Kidney (tissue), 14 donors: Measurements from ENCODE around the gene POLR1A. TPM values are rescaled to one million over a fixed set of nuclear protein-coding genes. Genes with fewer than 3 reads are reported as not detected.

Experiments
- DNase-seq, 5 donors: peaks; one replicate each; pipeline ENCODE4 v3.0.0-alpha.2; 2013 to 2020
- FAIRE-seq: peaks from 2 replicates; lab custom pipeline; 2012; peaks lifted over from hg19 to GRCh38; lab: Jason Lieb, UNC
- H3K27ac ChIP-seq, 2 donors: one replicate each; pipeline ENCODE4 v1.7.0; 2013; ENCODE audit warnings: low read depth in 2 of 2, low read length in 2 of 2, inconsistent platforms in 1 of 2
- H3K27me3 ChIP-seq: one replicate; pipeline ENCODE4 v1.7.1; 2013; ENCODE audit warnings: low read length, inconsistent platforms; ENCODE audit not compliant: control insufficient read depth, insufficient read depth
- H3K36me3 ChIP-seq, 3 donors: one replicate each; pipeline versions ENCODE4 v1.7.0 to v1.7.1; 2013; ENCODE audit warnings: low read length in 3 of 3, control low read depth in 1 of 3, inconsistent platforms in 1 of 3; ENCODE audit not compliant: insufficient read depth in 3 of 3, control insufficient read depth in 2 of 3
- H3K4me1 ChIP-seq, 3 donors: one replicate each; pipeline versions ENCODE4 v1.7.0 to v1.7.1; 2013; ENCODE audit warnings: low read length in 3 of 3, inconsistent platforms in 1 of 3, low read depth in 1 of 3; ENCODE audit not compliant: control insufficient read depth in 2 of 3, insufficient read depth in 2 of 3
- H3K4me3 ChIP-seq, 3 donors: one replicate each; pipeline versions ENCODE4 v1.7.0 to v1.8.1; 2013; ENCODE audit warnings: low read length in 3 of 3, control low read depth in 1 of 3, inconsistent platforms in 1 of 3
- H3K9ac ChIP-seq, 3 donors: one replicate each; pipeline versions ENCODE4 v1.7.0 to v1.7.1; 2013; ENCODE audit warnings: low read length in 3 of 3, control low read depth in 1 of 3, inconsistent platforms in 1 of 3
- H3K9me3 ChIP-seq, 3 donors: one replicate each; pipeline versions ENCODE4 v1.7.0 to v1.7.1; 2013; ENCODE audit warnings: low read length in 3 of 3, control low read depth in 1 of 3, inconsistent platforms in 1 of 3; ENCODE audit not compliant: control insufficient read depth in 2 of 3, insufficient read depth in 1 of 3
- CTCF ChIP-seq: IDR thresholded peaks from 3 replicates; pipeline ENCODE4 v1.5.1; 2012; ENCODE audit warnings: mild to moderate bottlenecking, moderate library complexity, borderline replicate concordance; ENCODE audit not compliant: insufficient read depth; ENCODE audit errors: extremely low read depth
- intact Hi-C: fragments of 100-400 bp; cut with DNase I; formaldehyde crosslinking; loops from one replicate; pipeline ENCODE4 v1.11.1; 2022
- polyA plus RNA-seq: library from polyadenylated mRNA; stranded (reverse); fragments of 350-450 nt; fragmentation: Illumina TruSeq; extraction: RNeasy Lipid Tissue Mini Kit (QIAGEN cat#74804); gene quantifications from one replicate; pipeline ENCODE4 v1.2.3, GENCODE V29; 2014; ENCODE audit warnings: low read depth, low replicate concordance; ENCODE audit not compliant: insufficient read depth
- total RNA-seq: library from RNA; stranded (reverse); fragmentation: NEBNext Ultra II Directional; extraction: Animal tissue kit (Norgen Biotek cat#: 25700); gene quantifications from one replicate; pipeline ENCODE4 v1.2.1, GENCODE V29; 2021
- donor health status: control.
- donor health status: control.
- donor health status: control.
- donor health status: control.
- donor health status: control.
- donor health status: DM: yes; HTN: yes; CAD: no.
- donor health status: Normal renal cell carcinoma (clear cell type).

The POLR1A gene
- total and polyA plus RNA-seq, 2 donors from 2014 or later: 3.4 to 33.7 TPM

DNA sequence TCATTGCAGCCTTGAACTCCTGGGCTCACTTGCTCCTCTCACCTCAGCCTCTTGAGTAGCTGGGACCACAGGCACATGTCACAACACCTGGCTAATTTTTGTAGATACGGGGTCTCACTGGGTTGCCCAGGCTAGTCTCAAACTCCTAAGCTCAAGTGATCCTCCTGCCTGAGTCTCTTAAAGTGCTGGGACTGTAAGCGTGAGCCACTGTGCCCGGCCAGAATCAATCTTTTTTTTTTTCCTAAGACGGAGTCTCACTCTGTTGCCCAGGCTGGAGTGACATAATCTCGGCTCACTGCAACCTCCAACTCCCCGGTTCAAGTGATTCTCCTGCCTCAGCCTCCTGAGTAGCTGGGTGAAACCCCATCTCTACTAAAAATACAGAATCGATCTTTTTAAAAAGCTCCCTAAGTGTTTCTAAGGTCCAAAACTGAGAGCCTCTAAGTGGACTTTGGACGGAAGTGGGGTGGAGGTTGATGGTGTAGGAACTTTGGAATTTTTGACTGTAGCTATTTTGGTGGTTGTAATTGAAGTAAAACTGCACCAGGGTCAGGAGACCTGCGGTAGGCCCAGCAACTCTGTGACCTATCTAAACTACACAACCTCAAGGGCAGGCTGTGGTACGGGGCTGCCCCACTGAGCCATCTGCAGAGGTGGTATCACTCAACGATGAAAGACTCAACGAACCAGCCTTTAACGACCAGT is 82.9 kb downstream of the POLR1A start:
- H3K9ac ChIP-seq: no peak overlapping the region
- H3K4me3 ChIP-seq: no peak overlapping the region
- TF ChIP-seq CTCF: no peak
- peaks cover 0 to 4% (median 0%) of the 10 kb centered on the region in 3 donors for H3K4me1 ChIP-seq
- peaks cover 0 to 8% (median 8%) of the 10 kb centered on the region in 3 donors for H3K36me3 ChIP-seq
- H3K27ac ChIP-seq: no peak overlapping the region
- intact Hi-C loops: no loop called here
- DNase-seq: no peak
- no peaks in the 10 kb centered on the region for H3K27me3 ChIP-seq
- FAIRE-seq: no peak
- no peaks in the 10 kb centered on the region for H3K9me3 ChIP-seq

- H3K4me3 ChIP-seq: no peak overlapping the region
- TF ChIP-seq CTCF: no peak
- intact Hi-C loops: no loop called here
- H3K9me3 ChIP-seq: no peaks in the 10 kb centered on the region
- peaks cover 0 to 4% (median 0%) of the 10 kb centered on the region in 3 donors for H3K4me1 ChIP-seq
- no peak for DNase-seq
- FAIRE-seq: no peak
- no peaks in the 10 kb centered on the region for H3K27me3 ChIP-seq
- no peak overlapping the region for H3K27ac ChIP-seq
- peaks cover 0 to under 1% (median 0%) of the 10 kb centered on the region in 3 donors for H3K36me3 ChIP-seq
- H3K9ac ChIP-seq: no peak overlapping the region
These were observed 84.0 kb downstream of the POLR1A start for GRCh38 chr2:86021396-86022378.

- H3K27me3 ChIP-seq: no peaks in the 10 kb centered on the region
- no peaks in the 10 kb centered on the region for H3K9me3 ChIP-seq
- no peak overlapping the region for H3K27ac ChIP-seq
- H3K4me3 ChIP-seq: no peak overlapping the region
- no peak for FAIRE-seq
- no peak for TF ChIP-seq CTCF
- H3K9ac ChIP-seq: no peak overlapping the region
- H3K36me3 ChIP-seq: no peaks in the 10 kb centered on the region
- peaks cover 0 to 4% (median 0%) of the 10 kb centered on the region in 3 donors for H3K4me1 ChIP-seq
- intact Hi-C loops: no loop called here
- DNase-seq: peak in 1 of 5 donors; percentile 42
These were observed 84.7 kb downstream of the POLR1A start for GRCh38 chr2:86020984-86021383.
